Activated effector memory CD4-positive, alpha-beta T cell treated with anti-CD3 and anti-CD28 coated beads, Interleukin-2, amount 50 U/mL, for 16 hours (primary cell): ENCODE measurements around the gene HAS3.
"Not testable (repeated sequence)": the region's sequence is repeated elsewhere in the genome, so short reads cannot be mapped to it uniquely, and the experiment has no call there.

ENCODE experiments used
- DNase-seq: peaks from one replicate; pipeline ENCODE4 v3.0.0-alpha.2; 2020

HAS3 gene

DNA sequence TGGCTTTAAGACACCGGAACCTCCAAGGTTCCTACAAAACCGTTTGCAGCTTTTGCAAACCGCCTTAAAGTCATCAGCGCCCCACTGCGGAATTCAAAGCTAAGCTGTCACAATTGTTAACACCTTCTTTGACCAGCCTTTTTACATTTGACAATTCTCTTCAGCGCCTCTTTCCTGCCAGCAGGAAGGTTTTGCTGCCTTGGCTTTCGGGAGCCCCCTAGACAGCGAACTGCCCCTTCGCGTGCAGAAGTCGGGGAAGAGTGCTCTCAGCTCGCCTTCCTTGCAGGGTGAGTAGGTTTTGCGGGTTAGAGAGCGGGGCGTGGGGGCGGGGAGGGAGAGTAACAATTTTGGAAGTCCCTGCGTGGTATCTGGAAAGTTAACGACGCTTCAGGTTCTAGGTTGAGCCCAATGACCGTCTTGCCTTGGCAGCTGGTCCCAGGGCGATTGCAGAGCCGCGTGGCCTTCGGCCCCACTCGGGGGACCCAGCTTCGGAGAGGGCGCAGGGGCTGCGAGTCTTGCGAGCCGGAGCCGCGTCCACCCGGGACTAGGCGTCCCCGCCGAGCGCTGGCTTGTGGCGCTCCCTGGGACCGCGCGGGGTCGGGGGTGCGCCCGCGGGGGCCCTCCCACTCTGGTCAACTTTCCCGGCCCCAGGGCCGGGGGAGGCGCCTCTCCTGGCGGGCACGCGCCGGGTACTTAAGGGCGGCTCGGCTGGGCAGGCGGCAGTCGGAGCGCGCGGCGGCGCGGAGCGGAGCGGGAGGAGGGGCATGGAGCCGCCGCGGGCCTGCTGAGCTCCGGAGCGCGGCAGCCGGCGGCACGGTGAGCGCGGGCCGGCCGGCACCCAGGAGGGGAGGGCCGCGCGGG is at the start of gene HAS3:
TSS of gene HAS3 (plus strand) at position 153 of the 861 bp plus-strand sequence. CDS start 3,743 bp downstream, outside the sequence.
- peak; percentile 69 for DNase-seq

- DNase-seq, result no peak
These were observed 49.5 kb upstream of the HAS3 start for GRCh38 chr16:69055980-69056379.

- DNase-seq, result no peak
These were observed 49.0 kb upstream of the HAS3 start for GRCh38 chr16:69056421-69056820.

DNA sequence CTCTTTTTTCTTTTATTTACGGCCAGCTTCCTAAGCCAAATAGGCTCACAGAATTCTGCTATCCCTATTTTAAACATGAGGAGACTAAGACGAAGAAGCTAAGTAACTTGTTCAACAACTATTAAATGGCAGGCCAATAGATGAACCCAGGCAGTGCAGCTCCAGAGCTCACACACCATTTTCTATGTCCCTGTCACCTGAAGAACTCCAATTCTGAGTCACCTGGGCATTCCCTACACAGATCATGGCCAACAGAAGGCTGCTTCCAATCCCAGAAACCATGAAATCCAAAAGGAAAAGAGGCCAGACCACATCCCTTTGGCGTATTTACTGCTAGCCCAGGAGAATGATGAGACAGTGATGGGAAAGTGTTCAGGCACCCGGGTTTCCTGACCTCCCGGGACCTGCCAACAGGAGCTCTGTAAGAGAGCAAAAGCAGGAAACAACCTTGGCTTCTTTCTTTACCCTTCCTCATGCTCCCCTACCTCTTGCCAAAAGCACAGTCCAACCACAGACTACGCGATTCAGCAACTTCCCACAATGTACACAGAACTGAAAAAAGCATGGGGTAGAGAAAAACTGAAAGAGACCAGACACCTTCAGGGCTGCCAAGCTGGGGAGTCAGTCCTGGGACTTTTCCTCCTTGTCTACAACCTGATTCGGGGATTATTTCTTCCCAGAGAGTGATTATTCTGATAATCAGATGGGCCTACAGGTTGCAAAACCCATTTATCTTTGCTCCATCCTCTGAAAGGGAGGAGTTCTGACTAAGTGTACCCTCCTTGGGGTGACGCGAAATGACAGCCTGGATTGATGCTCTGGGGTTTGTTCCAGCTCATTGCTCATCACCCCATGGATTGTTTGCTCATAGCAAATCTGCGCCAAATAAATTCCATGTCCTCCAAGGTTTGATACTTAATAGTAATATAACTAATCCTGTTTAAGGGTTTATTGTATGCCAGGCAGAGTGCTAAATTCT is 47.8 kb upstream of the HAS3 start:
- no peak for DNase-seq

DNA sequence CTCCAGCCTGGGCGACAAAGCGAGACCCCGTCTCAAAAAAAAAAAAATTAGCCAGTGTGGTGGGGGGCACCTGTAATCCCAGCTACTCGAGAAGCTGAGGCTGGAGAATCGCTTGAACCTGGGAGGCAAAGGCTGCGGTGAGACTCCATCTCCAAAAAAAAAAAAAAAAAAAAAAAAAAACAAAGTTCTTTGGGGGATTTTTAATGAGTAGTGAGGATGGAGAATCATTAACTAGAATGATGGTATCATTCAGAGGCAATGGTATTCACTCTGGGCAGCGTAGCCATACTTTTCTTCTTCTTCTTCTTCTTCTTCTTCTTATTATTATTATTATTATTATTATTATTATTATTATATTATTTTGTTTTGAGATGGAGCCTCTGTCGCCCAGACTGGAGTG is 42.0 kb upstream of the HAS3 start:
- not testable (repeated sequence) for DNase-seq

- DNase-seq, result no peak
These were observed 41.2 kb upstream of the HAS3 start for GRCh38 chr16:69064124-69064763.

- DNase-seq, result no peak
These were observed 40.6 kb upstream of the HAS3 start for GRCh38 chr16:69064764-69065313.

DNA sequence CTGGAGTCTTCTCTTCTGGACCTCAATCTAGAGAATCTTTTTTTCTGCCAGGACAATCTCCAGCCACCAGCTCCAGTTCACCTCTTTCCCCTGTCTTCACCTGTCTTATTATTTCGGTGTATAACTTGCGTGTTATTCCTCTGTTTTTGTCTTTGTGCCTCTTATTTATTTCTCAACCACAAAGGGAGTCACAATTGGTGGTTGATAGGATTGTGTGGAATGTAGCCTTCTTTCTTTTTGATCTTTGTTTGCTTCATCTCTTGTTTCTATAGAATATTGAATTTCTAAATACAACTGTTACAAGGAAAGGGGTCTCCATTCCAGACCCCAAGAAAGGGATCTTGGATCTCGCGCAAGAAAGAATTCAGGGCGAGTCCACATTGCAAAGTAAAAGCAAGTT is 35.9 kb upstream of the HAS3 start:
- no peak for DNase-seq

GRCh38 chr16:69071036-69071435 is 34.4 kb upstream of the HAS3 start:
- no peak for DNase-seq

DNA sequence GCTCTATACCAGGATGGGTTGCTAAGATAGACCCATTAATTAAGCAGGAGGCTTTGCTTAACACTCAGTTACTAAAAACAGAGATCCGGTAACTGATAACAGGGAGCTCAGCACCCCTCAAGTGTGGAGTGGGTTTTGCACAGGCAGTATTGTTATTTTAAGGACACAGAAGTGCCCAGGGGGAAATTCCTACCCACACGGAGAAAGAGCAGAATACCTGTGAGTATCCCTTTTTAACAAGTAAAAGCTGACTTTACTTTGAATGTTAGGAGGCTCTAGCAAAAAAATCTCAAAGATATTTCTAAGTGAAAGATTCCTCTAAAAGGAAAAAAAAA is 32.8 kb upstream of the HAS3 start:
- no peak for DNase-seq

- no peak for DNase-seq
These were observed 32.2 kb upstream of the HAS3 start for GRCh38 chr16:69073181-69073702.

- DNase-seq, result no peak
These were observed 28.2 kb upstream of the HAS3 start for GRCh38 chr16:69077251-69077650.

DNA sequence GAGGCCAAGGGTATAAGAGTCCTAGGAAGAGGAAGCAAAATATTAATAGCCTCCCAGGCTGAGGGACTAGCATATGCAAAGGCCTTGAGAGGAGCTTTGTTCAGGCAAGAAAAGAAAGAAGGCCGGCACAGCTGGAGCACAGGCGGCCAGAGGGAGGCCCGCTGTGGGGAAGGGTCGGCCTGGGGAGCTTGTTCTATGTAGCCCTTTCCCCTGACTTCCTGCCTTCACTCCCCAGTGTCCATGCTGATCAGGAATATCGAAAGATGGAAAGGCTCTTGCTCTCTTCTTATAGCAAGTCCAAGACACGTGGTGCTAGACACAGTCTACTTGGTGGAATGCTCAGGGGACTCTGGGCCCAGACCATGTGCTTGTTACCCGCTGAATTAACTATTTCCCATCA is 27.4 kb upstream of the HAS3 start:
- DNase-seq, result no peak

GRCh38 chr16:69079697-69080096 is 25.8 kb upstream of the HAS3 start:
- no peak for DNase-seq

- DNase-seq, result no peak
These were observed 22.0 kb upstream of the HAS3 start for GRCh38 chr16:69083306-69083941.

DNA sequence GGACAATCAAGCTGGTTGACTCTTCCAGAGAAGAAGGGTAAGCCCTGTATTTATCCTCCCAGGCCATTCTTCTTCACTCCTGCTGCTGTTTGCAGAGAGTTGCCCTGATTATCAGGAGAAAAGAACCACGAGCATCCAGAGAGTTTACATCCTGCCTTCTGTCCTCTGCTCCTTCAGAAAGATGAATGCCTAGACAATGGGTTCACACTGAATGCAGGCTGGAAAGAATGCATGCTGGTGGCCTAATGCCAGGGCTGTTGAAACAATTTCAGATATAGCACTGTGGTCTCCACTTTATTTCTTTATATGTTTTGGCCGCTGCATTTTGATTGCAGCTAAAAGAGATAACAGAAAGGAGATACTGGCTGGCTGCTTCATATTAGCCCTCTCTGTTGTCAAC is 21.2 kb upstream of the HAS3 start:
- no peak for DNase-seq

- no peak for DNase-seq
These were observed 20.3 kb upstream of the HAS3 start for GRCh38 chr16:69085032-69085695.

DNA sequence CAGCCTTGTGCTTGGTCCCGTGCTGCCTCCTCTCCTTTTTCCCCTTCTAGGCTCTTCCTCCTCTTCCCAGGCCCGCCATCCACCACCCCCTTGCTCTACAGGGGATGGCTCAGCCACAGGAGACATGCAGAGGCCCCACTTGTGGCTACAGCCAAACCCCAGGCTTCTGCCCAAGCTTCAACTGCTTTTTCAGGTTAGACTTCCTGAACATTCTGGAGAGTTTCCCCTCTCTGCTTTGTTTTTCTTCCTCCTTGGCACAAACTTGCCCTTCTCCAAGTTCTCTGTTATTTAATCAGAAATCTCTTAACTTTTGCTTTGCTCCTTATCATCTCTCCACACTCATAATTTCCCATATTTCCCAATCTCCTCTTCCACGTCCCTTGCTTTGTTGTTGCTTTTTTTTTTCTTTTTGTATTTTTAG is 18.3 kb upstream of the HAS3 start:
- no peak for DNase-seq

DNA sequence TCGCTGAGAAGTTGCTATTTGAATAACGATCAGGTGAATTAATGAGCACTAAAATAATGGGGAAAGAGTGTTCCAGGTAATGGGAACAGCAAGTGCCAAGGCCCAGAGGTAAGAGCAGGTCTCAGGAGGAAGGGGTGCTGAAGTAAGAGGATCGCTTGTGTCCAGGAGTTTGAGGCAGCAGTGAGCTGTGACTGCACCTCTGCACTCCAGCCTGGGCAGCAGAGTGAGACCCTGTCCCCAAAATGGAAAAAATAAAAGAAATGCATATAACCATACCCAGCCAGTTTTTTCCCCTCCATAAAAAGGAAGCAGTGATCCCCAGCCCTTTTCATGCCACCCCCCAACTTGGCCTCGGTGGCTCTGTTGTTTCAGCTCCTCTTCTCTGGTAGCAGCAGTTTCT is 16.8 kb upstream of the HAS3 start:
- no peak for DNase-seq

GRCh38 chr16:69089091-69089910 is 16.2 kb upstream of the HAS3 start:
- DNase-seq, result peak; percentile 70

GRCh38 chr16:69093974-69094373 is 11.5 kb upstream of the HAS3 start:
- DNase-seq, result no peak
